Loucy (cell line): ENCODE measurements around the gene TUT1.

Experiments
- H2AFZ ChIP-seq: fragments of 200-600 bp; sonication (generic); 2 replicates; pipeline ENCODE4 v1.6.0; 2016; ENCODE audit warnings: antibody characterized with exemption, mild to moderate bottlenecking, low read length, moderate library complexity
- H3F3A ChIP-seq: fragments of 200-600 bp; 2 replicates; pipeline ENCODE4 v1.6.0; 2016; ENCODE audit warnings: antibody characterized with exemption, low read depth, mild to moderate bottlenecking
- H3K27me3 ChIP-seq: fragments of 200-600 bp; sonication (generic); 2 replicates; pipeline ENCODE4 v1.6.1; 2014; ENCODE audit warnings: low read length, mild to moderate bottlenecking; ENCODE audit not compliant: insufficient read depth, poor library complexity, severe bottlenecking
- H3K36me3 ChIP-seq: fragments of 200-600 bp; sonication (generic); 2 replicates; pipeline ENCODE4 v1.6.1; 2016; ENCODE audit warnings: low read length; ENCODE audit not compliant: insufficient read depth
- H3K4me1 ChIP-seq: fragments of 200-600 bp; sonication (generic); 2 replicates; pipeline ENCODE4 v1.5.1; 2014; ENCODE audit warnings: low read length, mild to moderate bottlenecking; ENCODE audit not compliant: insufficient read depth, poor library complexity, severe bottlenecking
- H3K4me2 ChIP-seq: fragments of 200-600 bp; sonication (generic); 2 replicates; pipeline ENCODE4 v1.6.0; 2014; ENCODE audit warnings: antibody characterized with exemption, low read length, low read depth, mild to moderate bottlenecking; ENCODE audit not compliant: poor library complexity, severe bottlenecking
- H3K4me3 ChIP-seq: fragments of 200-600 bp; sonication (generic); 2 replicates; pipeline ENCODE4 v1.5.1; 2014; ENCODE audit warnings: low read length, mild to moderate bottlenecking, mixed read lengths; ENCODE audit not compliant: poor library complexity, severe bottlenecking
- H3K79me2 ChIP-seq: fragments of 200-600 bp; sonication (generic); 2 replicates; pipeline ENCODE4 v1.6.1; 2014; ENCODE audit warnings: low read length; ENCODE audit not compliant: insufficient read depth
- H3K9ac ChIP-seq: fragments of 200-600 bp; sonication (generic); 2 replicates; pipeline ENCODE4 v1.6.0; 2014; ENCODE audit warnings: mild to moderate bottlenecking, low read depth, low read length, moderate library complexity; ENCODE audit not compliant: poor library complexity, severe bottlenecking
- H3K9me2 ChIP-seq: fragments of 200-600 bp; sonication (generic); replicated peaks from 2 replicates; pipeline ENCODE4 v1.6.1; 2016; ENCODE audit warnings: low read depth, low read length, mixed read lengths
- H3K9me3 ChIP-seq: fragments of 200-600 bp; sonication (generic); 2 replicates; pipeline ENCODE4 v1.6.1; 2014; ENCODE audit warnings: mild to moderate bottlenecking, antibody characterized with exemption, low read length, low read depth; ENCODE audit not compliant: insufficient read depth
- H4K20me1 ChIP-seq: fragments of 200-600 bp; sonication (generic); 2 replicates; pipeline ENCODE4 v1.6.0; 2014; ENCODE audit warnings: antibody characterized with exemption, low read length, mild to moderate bottlenecking; ENCODE audit not compliant: insufficient read depth, poor library complexity, severe bottlenecking
- EZH2phosphoT487 ChIP-seq: fragments of 200-600 bp; IDR thresholded peaks from 2 replicates; pipeline ENCODE4 v1.6.1; 2018; ENCODE audit warnings: antibody characterized with exemption, mild to moderate bottlenecking, moderate library complexity, borderline replicate concordance
- TF ChIP-seq, protein P1 (sequence below): fragments of 200-600 bp; sonication (generic); conservative IDR thresholded peaks from 2 replicates; pipeline ENCODE4 v1.5.1; 2014; ENCODE audit warnings: mild to moderate bottlenecking, antibody characterized with exemption, low read length

The TUT1 gene

DNA sequence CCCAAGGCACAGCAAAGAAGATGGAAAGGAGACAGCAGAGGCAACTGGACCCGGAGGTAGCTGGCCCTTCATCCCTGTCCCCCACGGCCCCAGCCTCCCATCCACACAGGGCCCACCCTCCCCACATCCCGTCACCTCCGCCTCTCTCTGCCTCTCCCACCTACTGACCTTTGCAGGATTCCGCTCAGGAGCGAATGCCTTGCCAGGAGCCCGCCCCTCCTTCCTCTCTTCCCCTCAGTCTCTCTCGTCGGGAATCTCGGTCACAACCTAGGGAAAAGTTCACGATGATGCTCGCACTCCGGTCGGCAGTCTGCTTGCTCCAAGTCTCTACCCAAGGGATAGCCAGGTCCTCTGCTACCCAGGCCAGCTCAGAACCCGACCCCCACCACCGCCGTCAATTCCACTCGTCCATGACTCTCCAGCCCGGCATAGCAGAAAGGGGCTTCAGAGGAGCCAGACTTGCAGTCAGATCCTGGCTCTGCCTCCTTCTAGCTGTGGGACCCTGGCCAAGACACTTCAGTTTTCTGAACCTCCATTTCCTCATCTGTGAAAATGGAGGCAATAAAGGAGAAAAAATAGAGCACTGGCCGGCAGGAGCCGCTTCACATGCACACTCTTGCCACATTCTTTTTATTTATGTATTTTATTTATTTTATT, 54.9 kb downstream of the TUT1 start:
- no peak for TF ChIP-seq EZH2phosphoT487
- TF ChIP-seq, protein P1, sequence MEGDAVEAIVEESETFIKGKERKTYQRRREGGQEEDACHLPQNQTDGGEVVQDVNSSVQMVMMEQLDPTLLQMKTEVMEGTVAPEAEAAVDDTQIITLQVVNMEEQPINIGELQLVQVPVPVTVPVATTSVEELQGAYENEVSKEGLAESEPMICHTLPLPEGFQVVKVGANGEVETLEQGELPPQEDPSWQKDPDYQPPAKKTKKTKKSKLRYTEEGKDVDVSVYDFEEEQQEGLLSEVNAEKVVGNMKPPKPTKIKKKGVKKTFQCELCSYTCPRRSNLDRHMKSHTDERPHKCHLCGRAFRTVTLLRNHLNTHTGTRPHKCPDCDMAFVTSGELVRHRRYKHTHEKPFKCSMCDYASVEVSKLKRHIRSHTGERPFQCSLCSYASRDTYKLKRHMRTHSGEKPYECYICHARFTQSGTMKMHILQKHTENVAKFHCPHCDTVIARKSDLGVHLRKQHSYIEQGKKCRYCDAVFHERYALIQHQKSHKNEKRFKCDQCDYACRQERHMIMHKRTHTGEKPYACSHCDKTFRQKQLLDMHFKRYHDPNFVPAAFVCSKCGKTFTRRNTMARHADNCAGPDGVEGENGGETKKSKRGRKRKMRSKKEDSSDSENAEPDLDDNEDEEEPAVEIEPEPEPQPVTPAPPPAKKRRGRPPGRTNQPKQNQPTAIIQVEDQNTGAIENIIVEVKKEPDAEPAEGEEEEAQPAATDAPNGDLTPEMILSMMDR = no peak
- no peaks in the 10 kb centered on the region for H4K20me1 ChIP-seq
- no peaks in the 10 kb centered on the region for H3K9me2 ChIP-seq
- no peaks in the 10 kb centered on the region for H3K9me3 ChIP-seq
- no peak overlapping the region for H3K4me3 ChIP-seq
- H3K79me2 ChIP-seq = peaks cover 15% of the 10 kb centered on the region
- peaks cover 21% of the 10 kb centered on the region; the same call in 1 of the 2 replicates for H3K36me3 ChIP-seq
- no peak overlapping the region for H2AFZ ChIP-seq
- H3K27me3 ChIP-seq = no peaks in the 10 kb centered on the region
- no peaks in the 10 kb centered on the region for H3F3A ChIP-seq
- peaks cover 17% of the 10 kb centered on the region for H3K4me1 ChIP-seq
- no peak overlapping the region for H3K4me2 ChIP-seq
- H3K9ac ChIP-seq = no peak overlapping the region

DNA sequence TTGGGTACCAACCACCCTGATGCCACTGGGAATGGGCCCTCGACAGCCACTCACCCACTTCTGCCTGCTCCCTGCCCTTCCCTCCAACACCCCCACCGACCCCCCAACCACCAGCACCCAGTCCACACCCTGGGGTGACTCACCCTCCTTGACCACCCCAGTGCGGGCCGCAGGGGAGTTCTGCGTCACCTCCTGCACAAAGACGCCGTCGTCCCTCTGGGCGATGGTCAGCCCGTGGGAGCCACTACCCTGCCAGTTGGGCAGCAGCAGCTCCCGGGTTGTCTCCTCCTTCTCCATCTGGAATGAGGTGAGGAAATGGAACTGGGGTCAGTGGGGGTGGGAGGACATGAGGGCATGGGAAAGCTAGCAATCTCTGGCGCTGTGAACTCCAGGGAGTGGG, 55.5 kb downstream of the TUT1 start:
- Histone ChIP-seq H3K9me3 (no peaks in the 10 kb centered on the region), H2AFZ (no peak overlapping the region), H3K9ac (no peak overlapping the region), H3F3A (no peaks in the 10 kb centered on the region), H3K36me3 (peaks cover 21% of the 10 kb centered on the region; the same call in 1 of the 2 replicates), H3K9me2 (no peaks in the 10 kb centered on the region), H4K20me1 (no peaks in the 10 kb centered on the region), H3K4me1 (peaks cover 17% of the 10 kb centered on the region), H3K4me3 (no peak overlapping the region), H3K27me3 (no peaks in the 10 kb centered on the region), H3K79me2 (peaks cover 13% of the 10 kb centered on the region), H3K4me2 (no peak overlapping the region)
- TF ChIP-seq EZH2phosphoT487 = no peak
- TF ChIP-seq, protein P1 = no peak

DNA sequence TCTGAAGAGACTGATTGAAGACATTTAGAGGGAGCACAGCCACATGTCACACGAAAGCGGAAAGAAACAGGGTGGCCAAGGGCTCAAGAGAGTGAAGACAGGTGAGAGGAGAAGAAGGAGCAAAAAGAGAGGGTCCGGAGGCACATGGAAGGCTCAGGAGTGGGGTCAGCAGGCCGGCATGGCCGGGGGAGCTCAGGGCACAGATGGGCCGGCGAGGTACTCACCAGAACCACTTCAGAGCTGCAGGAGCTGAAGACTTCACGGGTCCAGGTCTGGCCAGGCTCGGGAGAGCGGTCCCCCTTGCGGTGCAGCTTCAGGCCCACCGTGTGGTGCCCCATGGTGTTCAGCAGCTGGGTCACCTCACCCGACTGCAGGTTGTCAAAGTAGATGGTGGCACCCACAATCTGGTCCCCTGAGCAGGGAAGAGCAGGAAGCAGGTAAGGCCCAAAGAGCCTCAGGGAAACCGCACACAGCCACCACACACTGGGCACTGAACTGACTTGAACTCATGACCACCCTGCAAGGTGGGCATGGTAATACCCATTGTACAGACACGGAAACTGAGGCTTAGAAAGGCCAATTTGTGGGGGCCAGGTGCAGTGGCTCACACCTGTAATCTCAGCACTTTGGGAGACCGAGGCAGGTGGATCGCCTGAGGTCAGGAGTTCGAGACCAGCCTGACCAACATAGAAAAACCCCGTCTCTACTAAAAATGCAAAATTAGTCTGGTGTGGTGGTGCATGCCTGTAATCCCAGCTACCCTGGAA, 56.4 kb downstream of the TUT1 start:
- Histone ChIP-seq H3K79me2 (peaks cover 13% of the 10 kb centered on the region), H3K4me2 (no peak overlapping the region), H4K20me1 (no peaks in the 10 kb centered on the region), H3K4me1 (peaks cover 15% of the 10 kb centered on the region), H3K27me3 (no peaks in the 10 kb centered on the region), H3F3A (no peaks in the 10 kb centered on the region), H2AFZ (no peak overlapping the region), H3K36me3 (peaks cover 21% of the 10 kb centered on the region; the same call in 1 of the 2 replicates), H3K4me3 (no peak overlapping the region), H3K9me3 (no peaks in the 10 kb centered on the region), H3K9me2 (no peaks in the 10 kb centered on the region), H3K9ac (no peak overlapping the region)
- TF ChIP-seq, protein P1 = no peak
- TF ChIP-seq EZH2phosphoT487 = no peak
